HG03521 (cell line): Measurements from ENCODE around the gene ZNF777.
"Not testable (repeated sequence)": the region's sequence is repeated elsewhere in the genome, so short reads cannot be mapped to it uniquely, and the experiment has no call there.

Experiments used
- ATAC-seq: cut with Tn5 transposase; IDR thresholded peaks from one replicate; pipeline ENCODE4 v1.9.1; 2021; ENCODE audit warnings: mild to moderate bottlenecking, moderate library complexity; ENCODE audit not compliant: unreplicated experiment

ZNF777 gene

DNA sequence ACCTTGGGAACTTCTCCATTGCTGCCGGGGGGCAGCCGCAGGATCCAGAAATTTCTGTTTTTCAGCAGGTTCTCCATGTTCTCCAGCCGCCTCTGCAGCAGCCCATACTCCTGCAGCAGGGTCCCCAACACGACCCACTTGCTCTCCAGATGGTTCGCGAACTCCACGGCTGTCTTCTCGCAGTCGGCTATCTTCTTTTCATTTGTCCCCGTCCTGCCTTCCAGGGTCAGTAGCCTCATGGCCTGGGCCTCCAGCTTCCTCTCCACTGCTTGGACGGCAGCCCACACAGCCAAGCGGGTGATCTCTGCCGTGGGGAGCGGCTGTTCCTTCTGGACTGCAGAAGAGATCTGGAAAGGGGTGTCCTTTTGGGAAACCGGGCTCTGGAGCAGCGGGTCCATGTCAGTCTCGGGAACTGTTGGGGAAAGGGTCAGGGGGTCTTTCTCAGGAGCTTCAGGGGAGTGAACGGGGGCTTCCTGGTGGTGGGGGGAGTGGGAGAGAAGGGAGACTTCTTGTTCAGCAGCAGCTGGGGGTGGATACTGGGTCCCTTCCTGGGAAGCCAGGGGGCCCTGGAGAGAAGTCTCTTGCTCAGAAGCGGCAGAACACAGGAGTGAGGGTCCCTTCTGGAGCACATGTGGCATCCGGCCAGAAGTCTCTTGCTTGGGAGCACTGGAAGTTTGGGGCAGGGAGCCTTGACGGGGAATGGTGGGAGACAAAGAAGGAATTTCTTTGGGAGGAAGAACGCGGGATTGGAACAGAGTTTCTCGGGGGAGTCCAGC lies 5.5 kb downstream of the ZNF777 start:
- ATAC-seq, result no peak

- ATAC-seq, result no peak
Measured at GRCh38 chr7:149454750-149455149, 6.1 kb downstream of the ZNF777 start.

- no peak for ATAC-seq
Measured at GRCh38 chr7:149454006-149454405, 6.9 kb downstream of the ZNF777 start.

GRCh38 chr7:149450821-149451220 lies 10.0 kb downstream of the ZNF777 start:
- ATAC-seq, result no peak

GRCh38 chr7:149449897-149450296 lies 11.0 kb downstream of the ZNF777 start:
- no peak for ATAC-seq

- ATAC-seq, result no peak
Measured at GRCh38 chr7:149448961-149449360, 11.9 kb downstream of the ZNF777 start.

DNA sequence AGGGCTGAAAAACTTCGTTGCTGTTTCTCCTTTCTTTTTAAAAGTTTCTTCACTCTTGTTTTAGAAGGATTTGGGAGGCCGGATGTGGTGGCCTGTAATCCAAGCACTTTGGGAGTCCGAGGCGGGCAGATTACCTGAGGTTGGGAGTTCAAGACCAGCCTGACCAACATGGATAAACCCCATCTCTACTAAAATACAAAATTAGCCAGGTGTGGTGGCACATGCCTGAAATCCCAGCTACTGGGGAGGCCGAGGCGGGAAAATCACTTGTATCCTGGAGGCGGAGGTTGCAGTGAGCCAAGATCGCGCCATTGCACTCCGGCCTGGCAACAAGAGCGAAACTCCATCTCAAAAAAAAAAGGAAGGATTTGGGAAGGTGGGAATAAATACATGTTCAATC lies 14.8 kb downstream of the ZNF777 start:
- ATAC-seq, result not testable (repeated sequence)

GRCh38 chr7:149444287-149444686 lies 16.6 kb downstream of the ZNF777 start:
- ATAC-seq, result no peak

- ATAC-seq, result no peak
Measured at GRCh38 chr7:149443523-149443922, 17.3 kb downstream of the ZNF777 start.

GRCh38 chr7:149442924-149443323 lies 17.9 kb downstream of the ZNF777 start:
- no peak for ATAC-seq

GRCh38 chr7:149440222-149440621 lies 20.6 kb downstream of the ZNF777 start:
- ATAC-seq, result no peak

DNA sequence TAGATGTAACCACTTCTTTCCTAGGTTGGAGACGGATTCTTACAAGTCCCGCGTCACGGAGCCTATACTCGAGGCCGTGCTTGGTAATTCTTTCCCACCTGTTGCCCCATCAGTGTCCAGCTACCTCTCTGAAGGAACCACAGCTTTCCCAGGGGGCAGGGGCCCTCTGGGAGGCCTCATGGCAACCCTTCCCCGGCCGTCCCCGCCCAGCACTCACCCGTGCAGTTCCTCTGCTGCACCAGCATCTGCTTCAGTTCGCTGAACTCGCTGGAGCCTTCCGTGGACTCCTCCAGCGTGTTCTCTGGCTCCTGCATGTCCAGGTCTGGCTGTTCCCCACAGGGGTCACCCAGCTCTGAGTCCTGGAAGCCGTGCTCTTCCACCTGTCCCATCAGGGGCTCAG lies 24.5 kb downstream of the ZNF777 start:
- ATAC-seq, result no peak

- ATAC-seq, result no peak
Measured at GRCh38 chr7:149433124-149433523, 27.7 kb downstream of the ZNF777 start.

- no peak for ATAC-seq
Measured at GRCh38 chr7:149432121-149432691, 28.7 kb downstream of the ZNF777 start.

- ATAC-seq, result no peak
Measured at GRCh38 chr7:149431486-149432120, 29.3 kb downstream of the ZNF777 start.

DNA sequence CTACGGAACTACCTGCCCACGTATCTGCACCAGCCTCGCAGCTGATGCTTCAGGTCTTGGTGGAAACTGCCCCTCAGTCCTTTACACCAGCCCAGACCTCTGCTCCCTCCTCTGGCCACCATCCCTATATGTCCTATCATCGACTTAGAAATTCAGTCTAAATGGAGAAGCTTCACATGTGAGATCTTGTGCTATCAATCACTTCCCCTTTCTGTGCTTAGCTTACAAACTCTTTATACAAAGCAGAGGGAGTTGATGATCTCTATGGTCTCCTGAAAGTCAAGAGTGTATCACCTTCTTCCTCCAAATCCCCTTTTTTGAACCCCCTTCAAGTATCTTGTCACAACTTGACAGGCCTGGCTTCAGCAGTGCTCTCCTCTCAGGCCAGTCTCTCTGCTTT lies 30.7 kb downstream of the ZNF777 start:
- no peak for ATAC-seq

DNA sequence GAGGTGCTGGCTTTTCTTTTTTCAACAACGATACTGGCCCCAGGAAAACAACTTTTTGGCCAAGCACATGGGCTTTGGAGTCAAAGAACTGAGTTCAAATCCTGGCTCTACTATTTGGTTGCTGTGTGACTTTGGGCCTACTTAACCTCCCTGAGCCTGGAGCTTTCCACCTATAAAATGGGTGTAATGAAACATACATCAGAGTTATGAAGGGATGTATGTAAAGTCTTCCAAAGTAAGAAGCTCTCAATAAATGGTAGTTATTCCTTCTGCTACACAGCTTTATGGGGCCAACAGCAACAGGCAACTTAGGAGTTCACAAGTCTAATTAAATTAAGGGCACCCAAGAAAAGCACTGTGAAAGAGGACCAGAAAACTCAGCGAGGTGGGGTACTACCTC lies 33.0 kb downstream of the ZNF777 start:
- no peak for ATAC-seq

- ATAC-seq, result no peak
Measured at GRCh38 chr7:149427096-149427680, 33.7 kb downstream of the ZNF777 start.

DNA sequence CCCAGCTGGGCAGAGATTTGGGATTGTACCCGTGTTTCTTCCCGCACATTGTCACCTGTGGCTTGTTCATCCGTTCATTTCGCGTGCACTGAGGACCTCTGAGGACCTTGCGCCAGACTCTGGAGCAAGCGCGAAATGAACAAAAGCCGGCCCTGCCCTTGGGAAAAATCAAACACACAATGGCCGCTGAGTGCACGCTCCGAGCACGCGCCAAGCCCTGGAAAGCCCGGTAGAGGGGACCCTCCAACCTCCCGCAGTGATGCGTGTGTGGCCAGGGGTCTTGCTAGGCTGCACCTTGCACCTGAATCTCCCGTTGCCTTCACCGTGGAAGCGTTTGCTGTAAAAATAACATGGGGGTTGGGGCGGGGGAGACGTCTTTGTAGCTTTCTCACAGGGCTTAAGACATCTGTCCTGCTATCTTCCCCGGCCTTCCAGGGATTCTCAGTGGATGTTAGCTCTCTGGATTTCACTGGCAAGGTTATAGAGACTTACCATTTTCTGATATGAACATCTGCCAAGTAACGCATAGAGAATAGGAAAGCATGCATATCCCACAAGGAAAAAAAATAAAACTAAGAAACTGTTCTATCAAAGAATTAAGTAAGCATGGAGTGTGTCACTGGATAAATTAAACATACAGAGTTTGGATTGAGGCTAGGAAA lies 37.3 kb downstream of the ZNF777 start:
- no peak for ATAC-seq

DNA sequence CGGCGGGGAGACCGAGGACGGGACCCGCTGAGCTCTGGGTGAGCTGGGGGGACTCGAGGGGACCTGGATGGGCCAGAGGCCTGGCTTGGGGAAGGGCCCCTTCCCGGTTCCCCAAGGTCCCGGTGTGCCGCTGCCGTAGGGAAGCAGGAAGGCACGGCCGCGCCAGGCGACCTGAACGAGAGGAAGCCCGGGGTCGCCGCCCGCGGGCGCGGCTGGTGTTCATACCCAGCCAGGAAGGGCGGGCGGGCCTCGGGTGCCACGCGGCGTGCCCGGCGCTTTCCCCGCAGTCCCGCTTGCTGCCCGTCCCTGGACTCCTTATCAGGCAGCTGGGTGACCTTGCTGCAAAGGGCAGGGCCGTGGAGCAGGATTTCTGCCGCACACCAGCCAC lies 38.0 kb downstream of the ZNF777 start:
- ATAC-seq, result peak; percentile 8

DNA sequence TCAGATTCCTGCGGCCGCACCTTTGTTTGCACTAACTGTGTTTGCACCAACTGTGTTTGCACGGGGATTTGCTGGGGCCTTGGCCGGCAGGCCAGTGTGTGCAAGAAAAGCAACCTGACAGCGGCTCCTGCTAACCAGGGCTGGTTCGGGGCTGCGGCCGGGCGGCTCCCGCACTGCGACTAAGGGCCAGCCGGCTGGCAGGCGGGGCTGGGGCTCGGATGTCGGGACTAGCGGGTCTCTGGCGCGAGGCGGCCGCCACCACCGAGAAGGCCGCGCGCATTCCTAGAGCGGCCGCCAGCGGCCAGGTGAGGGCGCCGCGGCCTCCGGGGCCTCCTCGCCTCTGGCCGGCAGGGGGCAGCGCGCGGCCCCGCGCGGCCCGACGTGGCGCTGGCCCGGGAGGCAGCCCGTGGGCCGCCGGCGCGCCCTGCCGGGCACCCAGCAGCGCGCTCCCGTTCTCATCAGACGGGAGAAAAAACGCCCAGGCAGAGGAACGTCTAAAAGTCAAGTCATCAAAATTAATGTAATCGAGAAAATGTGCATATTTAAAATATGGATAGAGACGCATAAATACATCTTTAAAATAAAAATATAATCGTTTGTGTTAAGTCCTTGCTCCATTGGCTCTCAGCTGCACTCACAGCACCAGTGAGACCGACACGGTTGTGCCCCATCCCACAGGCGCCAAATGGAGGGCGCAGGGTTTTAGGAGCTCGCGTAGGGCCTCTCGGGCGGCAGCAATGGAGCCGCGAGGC lies 38.5 kb downstream of the ZNF777 start:
- ATAC-seq, result peak; percentile 98
